Measurements from ENCODE around the gene KCNT2.
"Not testable (repeated sequence)": the region's sequence is repeated elsewhere in the genome, so short reads cannot be mapped to it uniquely, and the experiment has no call there.

The KCNT2 gene

GRCh38 chr1:196608390-196609369 lies at the start of gene KCNT2:
Gene KCNT2, minus strand, starts transcription at chr1:196608440. Its CDS starts 131 bp downstream, at chr1:196608309.
- peak; percentile 97 for DNase-seq

- no peak for DNase-seq
Observed at GRCh38 chr1:196655494-196655893, 47.3 kb upstream of the KCNT2 start.

GRCh38 chr1:196655071-196655470 lies 46.8 kb upstream of the KCNT2 start:
- no peak for DNase-seq

- no peak for DNase-seq
Observed at GRCh38 chr1:196654271-196654670, 46.0 kb upstream of the KCNT2 start.

GRCh38 chr1:196651637-196652215 lies 43.5 kb upstream of the KCNT2 start, which contains the start of gene CFH:
Gene CFH, plus strand, starts transcription at chr1:196652043. Its CDS starts 75 bp downstream, at chr1:196652118.
- no peak for DNase-seq

GRCh38 chr1:196651079-196651478 lies 42.8 kb upstream of the KCNT2 start:
- DNase-seq = no peak

GRCh38 chr1:196650403-196650802 lies 42.2 kb upstream of the KCNT2 start:
- DNase-seq = no peak

- DNase-seq = no peak
Observed at GRCh38 chr1:196649990-196650389, 41.8 kb upstream of the KCNT2 start.

- DNase-seq = no peak
Observed at GRCh38 chr1:196640976-196641375, 32.7 kb upstream of the KCNT2 start.

- not testable (repeated sequence) for DNase-seq
Observed at GRCh38 chr1:196639291-196639690, 31.1 kb upstream of the KCNT2 start.

- no peak for DNase-seq
Observed at GRCh38 chr1:196638466-196638865, 30.2 kb upstream of the KCNT2 start.

GRCh38 chr1:196637606-196638005 lies 29.4 kb upstream of the KCNT2 start:
- no peak for DNase-seq

- no peak for DNase-seq
Observed at GRCh38 chr1:196628838-196629237, 20.6 kb upstream of the KCNT2 start.

- DNase-seq = no peak
Observed at GRCh38 chr1:196623079-196623478, 14.8 kb upstream of the KCNT2 start.

- no peak for DNase-seq
Observed at GRCh38 chr1:196619721-196620120, 11.5 kb upstream of the KCNT2 start.

GRCh38 chr1:196611873-196612272 lies 3.6 kb upstream of the KCNT2 start:
- no peak for DNase-seq

- peak; percentile 50 for DNase-seq
Observed at GRCh38 chr1:196609370-196609737, 1.1 kb upstream of the KCNT2 start.

GRCh38 chr1:196607981-196608380 lies 259 bp downstream of the KCNT2 start:
- peak; percentile 40 for DNase-seq

GRCh38 chr1:196603651-196604050 lies 4.6 kb downstream of the KCNT2 start:
- no peak for DNase-seq

GRCh38 chr1:196598942-196599748 lies 9.1 kb downstream of the KCNT2 start:
- DNase-seq = no peak

- no peak for DNase-seq
Observed at GRCh38 chr1:196594700-196595099, 13.5 kb downstream of the KCNT2 start.

- DNase-seq = no peak
Observed at GRCh38 chr1:196593955-196594354, 14.3 kb downstream of the KCNT2 start.

GRCh38 chr1:196590959-196591358 lies 17.3 kb downstream of the KCNT2 start:
- no peak for DNase-seq
